H9 (cell line): ENCODE data around the gene GRID1. TPM values are rescaled to one million over a fixed set of nuclear protein-coding genes. Genes with fewer than 3 reads are reported as not detected.

Source experiments
- DNase-seq: peaks from one replicate; pipeline ENCODE4 v3.0.0-alpha.2; 2017
- H2AFZ ChIP-seq: one replicate; pipeline ENCODE4 v1.6.1; 2013; ENCODE audit warnings: mild to moderate bottlenecking, low read length, control low read depth, moderate library complexity
- H2AK5ac ChIP-seq: 2 replicates; pipeline ENCODE4 v1.6.1; 2013; ENCODE audit warnings: low read length, control low read depth, mixed read lengths; ENCODE audit not compliant: insufficient read length
- H2BK120ac ChIP-seq: one replicate; pipeline ENCODE4 v1.6.1; 2013; ENCODE audit warnings: low read depth, mild to moderate bottlenecking, low read length, control low read depth, inconsistent platforms; ENCODE audit not compliant: poor library complexity, severe bottlenecking
- H2BK12ac ChIP-seq: 2 replicates; pipeline ENCODE4 v1.6.1; 2013; ENCODE audit warnings: low read length, control low read depth, mixed read lengths, low read depth; ENCODE audit not compliant: insufficient read length
- H2BK15ac ChIP-seq: 2 replicates; pipeline ENCODE4 v1.6.1; 2013; ENCODE audit warnings: low read depth, low read length, control low read depth
- H2BK20ac ChIP-seq: one replicate; pipeline ENCODE4 v1.6.1; 2013; ENCODE audit warnings: low read depth, mild to moderate bottlenecking, low read length, control low read depth, inconsistent platforms; ENCODE audit not compliant: poor library complexity, severe bottlenecking
- H2BK5ac ChIP-seq: 2 replicates; pipeline ENCODE4 v1.6.1; 2013; ENCODE audit warnings: low read length, control low read depth, mixed read lengths; ENCODE audit not compliant: insufficient read length
- H3K14ac ChIP-seq: 2 replicates; pipeline ENCODE4 v1.6.1; 2013; ENCODE audit warnings: low read length, control low read depth; ENCODE audit not compliant: insufficient read depth
- H3K18ac ChIP-seq: 2 replicates; pipeline ENCODE4 v1.6.1; 2013; ENCODE audit warnings: low read depth, mild to moderate bottlenecking, mixed read lengths, low read length, control low read depth; ENCODE audit not compliant: insufficient read length
- H3K23ac ChIP-seq: 2 replicates; pipeline ENCODE4 v1.6.1; 2013; ENCODE audit warnings: low read length, control low read depth, mixed read lengths, low read depth; ENCODE audit not compliant: insufficient read length
- H3K23me2 ChIP-seq: 2 replicates; pipeline ENCODE4 v1.6.1; 2013; ENCODE audit warnings: low read depth, mild to moderate bottlenecking, mixed read lengths, low read length, control low read depth; ENCODE audit not compliant: insufficient read length, poor library complexity, severe bottlenecking
- H3K27ac ChIP-seq: 2 replicates; pipeline ENCODE4 v1.5.1; 2013; ENCODE audit warnings: low read length, control low read depth, mixed read lengths, low read depth; ENCODE audit not compliant: insufficient read length
- H3K27me3 ChIP-seq: 2 replicates; pipeline ENCODE4 v1.6.1; 2013; ENCODE audit warnings: low read length, control low read depth, inconsistent platforms; ENCODE audit not compliant: insufficient read depth
- H3K4ac ChIP-seq: 2 replicates; pipeline ENCODE4 v1.6.1; 2013; ENCODE audit warnings: low read depth, mild to moderate bottlenecking, control low read depth, inconsistent platforms, low read length, moderate library complexity
- H3K4me1 ChIP-seq: 2 replicates; pipeline ENCODE4 v1.6.1; 2013; ENCODE audit warnings: low read length, control low read depth, inconsistent platforms; ENCODE audit not compliant: insufficient read depth
- H3K4me2 ChIP-seq: 2 replicates; pipeline ENCODE4 v1.6.1; 2013; ENCODE audit warnings: low read length, control low read depth, mixed read lengths; ENCODE audit not compliant: insufficient read length, insufficient read depth
- H3K56ac ChIP-seq: 2 replicates; pipeline ENCODE4 v1.6.1; 2013; ENCODE audit warnings: low read depth, mild to moderate bottlenecking, mixed read lengths, low read length, control low read depth; ENCODE audit not compliant: insufficient read length
- H3K79me1 ChIP-seq: 2 replicates; pipeline ENCODE4 v1.6.1; 2013; ENCODE audit warnings: low read depth, mild to moderate bottlenecking, moderate library complexity, low read length, control low read depth, inconsistent platforms; ENCODE audit not compliant: insufficient read depth, poor library complexity, severe bottlenecking
- H3K79me2 ChIP-seq: 2 replicates; pipeline ENCODE4 v1.6.1; 2013; ENCODE audit warnings: low read length, control low read depth, inconsistent platforms; ENCODE audit not compliant: insufficient read depth
- H3K9ac ChIP-seq: 2 replicates; pipeline ENCODE4 v1.6.1; 2013; ENCODE audit warnings: low read length, control low read depth, mixed read lengths; ENCODE audit not compliant: insufficient read length; ENCODE audit errors: extremely low read depth
- H3K9me3 ChIP-seq: one replicate; pipeline ENCODE4 v1.6.1; 2013; ENCODE audit warnings: low read depth, low read length, inconsistent platforms; ENCODE audit not compliant: control insufficient read depth
- H3T11ph ChIP-seq: one replicate; pipeline ENCODE4 v1.6.1; 2013; ENCODE audit warnings: mild to moderate bottlenecking, low read length, control low read depth, inconsistent platforms
- H4K20me1 ChIP-seq: one replicate; pipeline ENCODE4 v1.6.1; 2013; ENCODE audit not compliant: control insufficient read depth, insufficient read length, insufficient read depth
- H4K5ac ChIP-seq: 2 replicates; pipeline ENCODE4 v1.6.1; 2013; ENCODE audit warnings: low read depth, mild to moderate bottlenecking, mixed read lengths, low read length, control low read depth; ENCODE audit not compliant: insufficient read length
- H4K8ac ChIP-seq: replicated peaks from 2 replicates; pipeline ENCODE4 v1.6.1; 2013; ENCODE audit warnings: low read length, control low read depth, mixed read lengths, low read depth; ENCODE audit not compliant: insufficient read length
- H4K91ac ChIP-seq: 2 replicates; pipeline ENCODE4 v1.6.1; 2013; ENCODE audit warnings: low read depth, mild to moderate bottlenecking, moderate library complexity, mixed read lengths, low read length, control low read depth; ENCODE audit not compliant: insufficient read length
- H3K27ac Mint-ChIP-seq, 3 experiments: 2 replicates in 2 of 3; 3 replicates in 1 of 3; pipeline ENCODE4 v1.8.0; 2020 to 2021; ENCODE audit warnings: mixed read lengths in 3 of 3, mild to moderate bottlenecking in 1 of 3, moderate library complexity in 1 of 3
- H3K27me3 Mint-ChIP-seq: 2 replicates; pipeline ENCODE4 v1.8.0; 2021; ENCODE audit warnings: low read depth, mild to moderate bottlenecking, moderate library complexity, mixed read lengths
- H3K36me3 Mint-ChIP-seq, 3 experiments: 2 replicates in 2 of 3; 3 replicates in 1 of 3; pipeline ENCODE4 v1.8.0; 2020 to 2021; ENCODE audit warnings: low read depth in 3 of 3, mixed read lengths in 3 of 3; ENCODE audit not compliant: insufficient read depth in 1 of 3
- H3K4me1 Mint-ChIP-seq, 2 experiments: 2 replicates each; pipeline ENCODE4 v1.8.0; 2020; ENCODE audit warnings: mixed read lengths in 2 of 2
- H3K4me3 Mint-ChIP-seq, 2 experiments: 2 replicates in 1 of 2; 3 replicates in 1 of 2; pipeline ENCODE4 v1.8.0; 2020 to 2021; ENCODE audit warnings: mild to moderate bottlenecking in 2 of 2, mixed read lengths in 2 of 2, moderate library complexity in 1 of 2
- H3K9me3 Mint-ChIP-seq, 2 experiments: 2 replicates in 1 of 2; 3 replicates in 1 of 2; pipeline ENCODE4 v1.8.0; 2020; ENCODE audit warnings: mild to moderate bottlenecking in 2 of 2, mixed read lengths in 2 of 2, moderate library complexity in 1 of 2
- WGBS: extraction: QIAGEN DNeasy Blood & Tissue Kit; methylation state at CpG from one replicate; pipeline ENCODE4 v1.1.7; 2013; ENCODE audit warnings: missing lambda C conversion rate, low lambda C conversion rate, mixed read lengths; ENCODE audit not compliant: insufficient read length; ENCODE audit errors: extremely low coverage; 5-methylcytosine and 5-hydroxymethylcytosine counted together
- total RNA-seq: library from RNA; stranded (reverse); gene quantifications from 2 replicates; pipeline ENCODE4 v1.2.1, GENCODE V29; 2021
- TF ChIP-seq, protein P1 (sequence below): fragments of 200-600 bp; sonication (generic); conservative IDR thresholded peaks from 3 replicates; pipeline ENCODE4 v1.8.0; 2021; ENCODE audit warnings: antibody characterized with exemption, mild to moderate bottlenecking

GRID1 gene
- total RNA-seq, 1 experiment from 2014 or later = 0.35 TPM

DNA sequence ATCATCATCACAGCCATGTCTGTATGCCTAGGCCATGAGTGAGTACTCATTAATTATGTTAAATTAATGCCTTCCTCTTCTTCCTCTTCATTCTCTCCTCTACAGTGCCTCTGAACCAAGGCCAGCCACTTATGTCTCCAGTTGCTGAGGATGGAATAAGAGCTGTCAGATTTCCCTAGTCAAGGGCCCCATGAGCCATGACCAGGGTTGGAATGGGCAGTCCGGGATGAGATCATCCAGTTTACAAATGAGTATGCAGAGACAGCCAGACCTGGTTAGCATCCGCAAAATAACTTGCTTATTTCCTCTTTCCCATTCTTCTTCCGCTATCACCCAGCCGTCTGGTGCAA lies 342.7 kb downstream of the GRID1 start:
- peaks cover 0 to 3% of the 10 kb centered on the region in 2 experiments; a peak in 1 of 4 replicates for H3K4me1 Mint-ChIP-seq
- no peak overlapping the region for H3K14ac ChIP-seq
- H2BK20ac ChIP-seq = no peak overlapping the region
- H3K79me2 ChIP-seq = no peaks in the 10 kb centered on the region
- peaks cover 0 to 2% (median 0%) of the 10 kb centered on the region in 3 experiments; a peak in 3 of 7 replicates for H3K36me3 Mint-ChIP-seq
- no peaks in the 10 kb centered on the region for H3K4me1 ChIP-seq
- no peak for DNase-seq
- H4K20me1 ChIP-seq = no peaks in the 10 kb centered on the region
- H3T11ph ChIP-seq = no peak overlapping the region
- H3K56ac ChIP-seq = no peak overlapping the region
- H3K23ac ChIP-seq = no peak overlapping the region
- no peak overlapping the region for H2BK12ac ChIP-seq
- H3K27ac Mint-ChIP-seq = no peak overlapping the region
- H2BK15ac ChIP-seq = no peak overlapping the region
- H3K4me2 ChIP-seq = no peak overlapping the region
- no peak overlapping the region for H3K27ac ChIP-seq
- no peak overlapping the region for H2BK120ac ChIP-seq
- no peak overlapping the region for H2BK5ac ChIP-seq
- H3K4me3 Mint-ChIP-seq = no peak overlapping the region
- peaks cover 6 to 10% of the 10 kb centered on the region in 2 experiments; a peak in 4 of 5 replicates for H3K9me3 Mint-ChIP-seq
- no peaks in the 10 kb centered on the region for H3K23me2 ChIP-seq
- H3K18ac ChIP-seq = no peak overlapping the region
- H3K27me3 Mint-ChIP-seq = no peaks in the 10 kb centered on the region
- H2AK5ac ChIP-seq = no peak overlapping the region
- no CpG with 5 or more reads among the region's 4 CpGs for WGBS
- H3K9me3 ChIP-seq = peaks cover 7% of the 10 kb centered on the region
- no peaks in the 10 kb centered on the region; the same call in 1 of the 2 replicates for H3K27me3 ChIP-seq
- TF ChIP-seq, protein P1, sequence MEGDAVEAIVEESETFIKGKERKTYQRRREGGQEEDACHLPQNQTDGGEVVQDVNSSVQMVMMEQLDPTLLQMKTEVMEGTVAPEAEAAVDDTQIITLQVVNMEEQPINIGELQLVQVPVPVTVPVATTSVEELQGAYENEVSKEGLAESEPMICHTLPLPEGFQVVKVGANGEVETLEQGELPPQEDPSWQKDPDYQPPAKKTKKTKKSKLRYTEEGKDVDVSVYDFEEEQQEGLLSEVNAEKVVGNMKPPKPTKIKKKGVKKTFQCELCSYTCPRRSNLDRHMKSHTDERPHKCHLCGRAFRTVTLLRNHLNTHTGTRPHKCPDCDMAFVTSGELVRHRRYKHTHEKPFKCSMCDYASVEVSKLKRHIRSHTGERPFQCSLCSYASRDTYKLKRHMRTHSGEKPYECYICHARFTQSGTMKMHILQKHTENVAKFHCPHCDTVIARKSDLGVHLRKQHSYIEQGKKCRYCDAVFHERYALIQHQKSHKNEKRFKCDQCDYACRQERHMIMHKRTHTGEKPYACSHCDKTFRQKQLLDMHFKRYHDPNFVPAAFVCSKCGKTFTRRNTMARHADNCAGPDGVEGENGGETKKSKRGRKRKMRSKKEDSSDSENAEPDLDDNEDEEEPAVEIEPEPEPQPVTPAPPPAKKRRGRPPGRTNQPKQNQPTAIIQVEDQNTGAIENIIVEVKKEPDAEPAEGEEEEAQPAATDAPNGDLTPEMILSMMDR = no peak
- H3K79me1 ChIP-seq = no peaks in the 10 kb centered on the region
- H4K8ac ChIP-seq = no peak overlapping the region
- H3K4ac ChIP-seq = no peak overlapping the region
- no peak overlapping the region for H4K91ac ChIP-seq
- no peak overlapping the region for H3K9ac ChIP-seq
- no peak overlapping the region for H4K5ac ChIP-seq
- no peak overlapping the region for H2AFZ ChIP-seq
